HUDEP-2 (cell line): ENCODE data around the gene SSH2.

ENCODE experiments used
- DNase-seq, 76 experiments: peaks; one replicate each; lab custom pipeline; 2025; ENCODE audit not compliant: unreplicated experiment in 76 of 76; lab: John Stamatoyannopoulos, UW

Gene SSH2

DNA sequence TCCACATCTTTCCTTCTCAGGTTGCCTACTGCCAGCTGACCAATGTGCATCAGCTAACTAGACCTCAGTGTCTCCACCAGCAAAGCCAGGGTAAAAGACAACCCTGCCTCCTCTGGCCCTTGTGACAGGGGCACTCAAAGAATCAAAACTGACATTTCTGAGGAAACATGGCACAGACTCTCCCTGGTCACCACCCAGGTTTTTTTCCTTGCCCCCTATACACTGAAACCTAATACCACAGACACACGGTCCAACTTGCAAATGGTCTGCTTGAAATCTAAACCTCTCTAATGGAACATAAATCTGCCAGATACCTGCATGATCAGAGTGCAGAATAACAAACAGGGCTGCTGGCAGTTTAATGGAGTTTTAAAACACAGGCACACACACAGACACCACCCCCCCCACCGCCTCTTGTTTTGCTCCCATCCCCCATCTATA is 287.8 kb downstream of the SSH2 start:
- no peak for DNase-seq

DNA sequence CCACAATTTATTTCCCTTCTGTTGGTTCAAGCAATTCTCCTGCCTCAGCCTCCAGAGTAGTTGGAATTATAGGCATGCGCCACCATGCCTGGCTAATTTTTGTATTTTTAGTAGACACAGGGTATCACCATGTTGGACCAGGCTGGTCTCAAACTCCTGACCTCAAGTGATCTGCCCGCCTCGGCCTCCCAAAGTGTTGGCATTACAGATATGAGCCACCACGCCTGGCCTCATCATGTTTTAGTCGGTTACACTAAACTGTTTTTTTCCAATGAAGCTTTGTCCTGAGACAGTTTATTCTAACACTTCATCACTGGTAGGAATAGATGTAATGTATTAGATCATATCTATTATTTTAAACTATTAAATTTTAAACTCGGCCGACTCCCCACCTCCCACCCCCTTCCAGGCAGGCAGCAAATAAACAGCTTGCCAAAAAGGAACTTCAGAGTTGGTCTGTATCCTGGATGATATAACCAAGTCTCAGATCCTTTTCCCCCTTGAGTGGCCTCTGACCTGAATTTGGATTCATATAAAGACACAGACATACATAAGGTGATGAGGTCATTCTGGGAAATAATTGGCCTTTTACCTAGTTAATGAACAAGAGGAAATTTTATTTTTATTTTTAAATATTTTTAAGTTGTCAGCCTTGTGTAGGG is 288.9 kb downstream of the SSH2 start:
- DNase-seq, result no peak

DNA sequence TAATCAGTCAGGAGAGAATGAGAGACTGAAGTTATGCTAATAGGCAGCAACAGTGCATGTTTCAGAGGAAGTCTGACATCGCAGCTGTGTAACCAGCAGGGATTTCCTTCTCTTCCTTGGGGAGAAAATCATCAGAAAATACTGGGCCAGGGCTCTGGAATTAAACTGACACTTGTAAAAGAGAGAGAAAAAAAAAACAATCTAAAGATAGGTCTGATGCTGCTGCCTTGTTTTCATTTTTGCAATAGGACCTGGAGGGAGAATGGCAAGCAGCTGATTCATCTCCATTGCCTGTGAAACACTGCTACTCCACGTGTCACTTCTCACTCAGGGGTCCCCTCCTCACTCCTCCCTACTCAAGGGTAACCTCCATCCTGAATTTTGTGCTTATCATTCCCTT is 289.6 kb downstream of the SSH2 start:
- DNase-seq, result no peak

DNA sequence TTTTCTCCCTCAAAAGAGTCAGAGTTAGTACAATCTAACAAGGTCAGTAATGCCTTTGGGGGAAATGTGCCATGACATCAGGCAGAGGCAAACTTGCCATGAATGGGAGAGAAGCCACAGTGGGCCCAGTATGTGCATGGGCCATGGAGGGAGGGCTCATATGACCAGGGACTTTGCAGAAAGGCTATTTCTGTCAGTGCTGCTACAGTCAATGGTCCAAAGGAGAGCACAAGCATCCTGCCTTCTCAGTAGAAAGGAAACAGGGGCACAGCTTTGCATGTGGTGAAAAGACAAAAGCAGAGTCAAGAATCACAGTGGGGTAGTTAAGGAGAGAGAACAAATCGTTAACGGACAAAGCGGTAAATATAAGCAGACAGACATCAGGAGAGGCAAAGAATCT is 296.1 kb downstream of the SSH2 start:
- DNase-seq, result no peak

DNA sequence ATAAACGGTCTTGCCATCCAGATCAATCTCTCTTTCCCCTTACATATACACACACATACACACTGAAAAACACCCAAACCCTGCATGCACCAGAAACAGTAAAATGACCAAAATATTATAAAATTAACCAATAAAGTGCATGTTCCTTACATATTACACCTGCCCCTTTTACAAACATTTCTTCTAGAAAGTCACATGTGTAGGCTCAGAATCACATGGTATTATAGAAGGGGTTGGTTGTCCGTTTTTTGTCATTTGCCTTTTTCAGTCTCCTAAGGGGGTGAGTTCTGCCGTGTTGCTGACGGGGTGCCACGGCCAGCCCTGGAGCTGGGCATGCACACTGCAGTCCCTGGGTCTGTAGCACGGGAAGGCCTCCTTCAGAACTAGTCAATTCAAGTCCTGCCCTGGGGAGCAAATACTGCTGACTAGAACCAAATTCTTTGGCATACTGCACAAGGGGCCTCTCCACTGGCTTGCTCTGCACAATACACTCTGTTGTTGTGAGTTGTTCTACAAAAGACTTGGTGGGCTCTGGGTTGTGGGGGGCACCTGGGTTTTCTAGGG is 299.3 kb downstream of the SSH2 start:
- no peak for DNase-seq

DNA sequence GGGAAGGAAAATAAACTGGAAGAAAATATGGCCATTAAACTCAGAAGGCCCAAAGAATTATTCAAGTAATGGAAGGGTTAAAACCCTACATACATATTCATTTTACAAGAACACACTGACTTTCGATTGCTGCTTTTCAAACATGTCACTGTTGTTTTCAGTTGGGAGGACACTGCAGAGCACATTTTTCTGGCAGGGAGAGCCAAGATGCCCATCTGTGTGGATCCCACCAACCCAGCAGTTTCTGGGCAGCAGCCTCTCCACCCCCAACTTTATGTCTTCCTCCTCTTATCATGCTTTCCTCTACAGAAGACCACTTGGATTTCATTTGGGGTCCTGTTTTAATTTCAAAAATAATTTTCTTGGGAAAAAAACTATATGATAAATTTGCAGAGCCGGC is 300.2 kb downstream of the SSH2 start:
- DNase-seq, result no peak

DNA sequence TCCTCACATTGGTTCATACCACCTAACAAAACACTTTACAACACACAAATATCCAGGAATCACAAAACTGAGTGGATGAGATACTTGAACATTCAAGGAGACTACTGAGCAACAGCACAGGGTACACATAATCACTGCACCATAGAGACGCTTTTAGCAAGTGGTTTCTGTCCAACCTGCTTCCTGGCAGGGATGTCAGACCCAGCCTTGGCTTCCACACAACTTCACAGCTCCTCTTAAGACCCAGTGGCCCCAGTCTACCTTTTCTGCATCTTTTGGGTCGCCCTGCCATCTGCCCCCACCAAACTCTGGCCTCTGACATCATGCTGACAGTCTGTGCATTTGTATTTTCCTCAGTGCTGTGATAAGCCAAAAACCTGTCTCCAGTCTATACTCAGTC is 301.4 kb downstream of the SSH2 start:
- DNase-seq, result no peak

DNA sequence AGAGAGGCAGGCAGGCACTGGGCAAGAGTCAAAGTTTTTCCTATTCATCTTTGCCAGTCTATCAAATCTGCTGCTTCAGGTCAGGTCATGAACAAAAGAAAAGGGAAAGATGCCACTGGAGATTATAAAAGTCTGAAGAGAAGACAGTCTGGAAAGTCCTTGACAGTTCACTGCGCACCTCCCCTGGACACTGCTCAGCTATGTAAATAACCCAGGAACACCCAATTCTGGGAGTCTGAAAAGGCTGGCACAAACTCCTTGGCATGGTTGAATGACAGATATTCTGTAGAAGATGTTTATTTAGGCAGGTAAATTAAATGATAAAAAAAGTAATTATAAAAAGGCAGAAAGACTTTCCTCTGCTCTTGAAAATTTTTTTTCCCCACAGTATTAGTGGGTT is 302.1 kb downstream of the SSH2 start:
- DNase-seq, result no peak

DNA sequence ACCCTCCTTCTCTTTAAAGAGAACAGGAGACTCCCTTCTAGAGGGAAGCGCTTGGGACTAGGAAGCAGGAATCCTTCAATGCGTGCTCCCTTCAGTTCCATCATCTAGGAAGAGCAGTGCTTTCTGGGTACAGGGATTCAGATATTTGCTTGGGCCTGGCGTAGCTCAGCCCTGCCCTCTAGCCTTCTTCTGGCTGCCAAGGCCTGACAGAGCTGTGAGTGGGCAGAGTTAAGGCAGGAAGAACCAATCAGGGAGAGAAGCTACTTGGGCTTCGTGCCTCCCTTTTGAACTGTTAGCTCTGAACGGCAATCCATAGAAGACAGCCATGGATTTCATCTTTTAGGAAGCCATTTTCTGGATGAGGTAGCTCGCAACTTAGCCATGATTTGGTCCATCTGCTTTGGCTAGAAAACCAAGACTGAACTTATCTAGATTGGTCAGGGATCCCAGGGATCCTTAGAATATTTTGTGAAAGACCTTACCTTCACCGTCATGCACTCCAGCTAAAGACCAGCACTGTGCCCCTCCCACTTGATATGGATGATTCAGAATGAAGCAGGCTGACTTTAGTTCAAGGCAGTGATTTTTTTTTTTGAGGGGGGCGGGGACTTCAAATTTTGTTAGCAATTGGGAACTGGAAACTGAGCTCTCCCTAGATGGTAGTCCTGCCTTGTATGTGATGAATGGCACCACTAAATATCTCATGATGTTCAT is 304.8 kb downstream of the SSH2 start:
- DNase-seq, result peak in 8 of 76 experiments; percentile 10 to 25 (median 18)

DNA sequence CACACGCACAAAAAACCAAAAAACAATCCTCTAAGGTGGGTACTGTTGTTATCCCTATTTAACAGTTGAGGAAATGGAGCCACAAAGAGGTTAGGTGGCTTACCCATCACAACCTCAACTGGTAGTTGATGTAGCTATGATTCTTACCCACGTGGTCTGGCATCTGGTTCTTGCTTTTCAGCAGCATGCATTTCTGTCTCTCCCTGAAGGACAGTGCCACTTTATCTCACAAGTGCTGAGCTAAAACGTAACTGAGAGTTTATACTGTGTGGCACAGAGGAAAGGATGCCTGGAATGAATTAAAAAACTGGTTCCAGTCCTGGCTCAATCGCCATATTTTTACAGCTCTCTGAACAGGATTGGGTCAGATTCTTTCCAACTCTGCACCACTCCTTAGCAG is 305.4 kb downstream of the SSH2 start:
- DNase-seq, result no peak

DNA sequence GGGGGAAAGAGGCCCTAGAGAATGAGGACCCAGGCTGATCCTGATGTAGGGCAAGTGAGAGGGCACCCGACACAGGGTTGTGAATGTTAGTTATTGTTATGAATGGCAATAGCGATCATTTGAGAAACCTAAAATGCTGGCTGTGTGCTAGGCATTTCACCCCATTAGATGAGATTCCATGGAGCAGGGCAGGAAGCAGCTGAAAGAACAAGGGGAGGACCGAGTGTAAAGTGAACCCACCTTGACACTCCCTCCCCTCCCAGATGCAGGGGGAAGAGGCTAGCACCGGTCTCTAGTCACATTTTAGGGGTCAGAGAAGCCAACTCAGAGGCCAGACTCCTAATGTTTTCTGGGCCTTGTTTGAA is 306.8 kb downstream of the SSH2 start:
- DNase-seq, result no peak

DNA sequence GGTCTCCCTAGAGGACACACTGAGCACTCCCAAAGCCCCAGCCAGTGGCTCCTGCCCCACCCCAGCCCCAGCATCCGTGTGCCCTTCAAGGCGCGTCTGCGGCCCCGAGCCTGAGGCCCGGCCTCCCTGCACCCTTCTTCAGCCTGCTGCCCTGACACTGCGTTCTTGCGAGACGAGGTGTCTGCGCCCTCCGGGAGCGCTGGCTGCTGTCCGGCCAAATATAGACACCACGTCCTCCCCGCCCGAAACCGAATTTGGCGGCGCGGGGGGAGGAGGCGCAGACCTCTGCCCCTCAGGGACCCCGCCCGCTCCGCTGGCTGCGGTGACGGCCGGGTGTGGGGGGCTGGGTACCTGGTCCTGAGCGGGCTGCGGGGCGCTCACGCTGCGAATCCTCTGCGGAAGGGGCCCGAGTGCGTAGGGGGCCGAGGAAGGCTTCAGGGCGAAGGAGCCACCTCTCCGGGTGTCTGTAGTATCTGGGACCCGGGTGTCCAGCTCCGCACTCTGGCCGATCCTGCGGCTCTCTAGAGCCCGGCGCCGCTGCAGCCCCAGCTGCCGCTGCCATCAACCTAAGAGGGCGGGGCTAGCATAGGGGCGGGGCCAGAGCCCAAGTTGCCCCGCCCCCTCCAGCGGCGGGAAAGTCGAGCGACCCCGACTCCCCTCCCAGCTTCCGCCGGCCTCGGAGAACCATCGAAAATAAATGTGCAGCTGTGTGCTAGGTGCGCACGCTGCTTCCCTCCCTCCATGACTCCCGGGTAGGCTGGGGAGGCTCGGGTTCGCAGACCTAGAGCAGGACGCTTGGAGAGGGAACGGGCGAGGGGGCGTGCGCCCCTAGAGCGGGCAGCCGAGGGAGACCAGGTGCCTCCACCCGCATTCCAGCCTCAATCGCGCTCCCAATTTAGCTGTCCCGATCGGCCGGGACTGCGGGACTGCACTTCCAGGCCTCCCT is 307.4 kb downstream of the SSH2 start, which contains the start of gene CORO6:
Gene CORO6, minus strand, starts transcription at position 576 of the 946 bp plus-strand sequence. CDS start 1,491 bp downstream, outside the sequence.
- DNase-seq, result peak in 36 of 76 experiments; percentile 2 to 54 (median 27)

DNA sequence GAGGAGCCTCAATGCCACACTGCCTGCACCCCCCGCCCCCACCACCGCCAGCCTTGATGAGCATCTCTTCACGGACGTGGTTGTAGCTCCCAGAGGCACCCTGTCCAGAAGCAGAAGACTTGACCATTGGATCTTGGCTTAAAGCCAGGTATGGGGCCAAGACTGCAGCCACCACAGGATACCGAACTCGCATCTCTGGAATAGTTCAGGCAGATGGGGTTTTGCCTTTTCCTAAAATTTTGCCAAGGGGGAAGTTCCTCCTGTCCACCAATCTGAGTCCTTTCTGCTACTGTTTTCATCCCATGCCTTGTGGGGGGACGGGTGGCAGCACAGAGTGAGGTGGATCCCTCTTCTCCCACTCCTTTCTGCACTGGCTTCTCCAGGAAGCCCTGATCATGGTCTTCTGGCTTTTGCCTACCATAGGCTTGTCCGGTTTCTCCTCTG is 308.3 kb downstream of the SSH2 start:
- no peak for DNase-seq

DNA sequence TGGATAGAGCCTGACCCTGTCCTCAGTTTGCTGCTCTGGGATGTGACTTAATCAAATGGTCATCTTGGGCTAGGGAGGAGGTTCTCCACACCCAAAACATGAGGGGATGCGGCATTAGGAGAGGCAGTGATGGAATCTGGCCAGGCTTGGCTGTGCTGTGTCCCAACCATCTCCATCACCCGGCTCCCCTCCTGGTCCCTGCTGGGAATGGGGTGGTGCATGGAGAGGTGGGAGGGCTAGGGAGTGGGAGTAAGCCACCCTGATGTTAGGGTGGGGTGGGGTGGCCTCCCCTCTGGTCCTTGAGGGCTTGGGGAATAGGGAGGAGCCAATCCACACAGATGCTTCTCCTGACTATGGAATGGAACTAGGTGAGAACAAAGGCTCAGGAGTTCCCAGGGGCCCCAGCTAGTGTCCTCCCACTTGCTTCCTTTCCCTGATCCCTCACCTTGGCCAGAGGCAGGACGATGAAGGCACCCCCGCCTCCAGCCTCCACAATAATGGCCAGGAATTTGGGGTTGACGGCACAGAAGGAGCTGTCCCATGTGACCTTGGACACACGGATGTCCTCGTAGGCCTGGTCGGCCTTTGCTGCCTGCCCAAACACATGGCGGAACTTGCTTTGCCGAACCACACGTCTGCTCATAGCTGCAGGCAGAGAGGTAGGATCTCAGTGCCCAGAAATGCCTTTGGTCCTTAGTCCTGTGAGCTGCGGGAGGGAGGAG is 309.1 kb downstream of the SSH2 start:
- no peak for DNase-seq

DNA sequence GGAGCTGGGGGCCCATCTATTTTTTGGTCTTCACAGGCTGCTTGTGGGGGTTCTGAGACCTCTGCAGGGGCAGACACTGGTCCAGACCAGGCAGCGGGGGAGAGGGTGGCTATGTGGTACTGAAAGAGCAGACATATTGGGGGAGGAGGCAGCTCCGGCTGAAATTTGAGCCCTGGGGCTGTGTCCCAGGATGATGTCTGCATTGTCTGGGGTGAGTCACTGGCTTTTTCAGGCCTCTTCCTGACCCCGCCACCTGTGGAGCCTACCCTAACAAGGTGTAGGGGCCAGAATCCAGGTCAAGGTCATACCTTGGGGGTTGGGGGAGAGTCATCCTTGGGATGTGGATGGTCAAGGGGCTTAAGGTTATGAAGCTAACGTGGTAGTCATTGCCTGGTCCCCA is 309.8 kb downstream of the SSH2 start:
- DNase-seq, result no peak

DNA sequence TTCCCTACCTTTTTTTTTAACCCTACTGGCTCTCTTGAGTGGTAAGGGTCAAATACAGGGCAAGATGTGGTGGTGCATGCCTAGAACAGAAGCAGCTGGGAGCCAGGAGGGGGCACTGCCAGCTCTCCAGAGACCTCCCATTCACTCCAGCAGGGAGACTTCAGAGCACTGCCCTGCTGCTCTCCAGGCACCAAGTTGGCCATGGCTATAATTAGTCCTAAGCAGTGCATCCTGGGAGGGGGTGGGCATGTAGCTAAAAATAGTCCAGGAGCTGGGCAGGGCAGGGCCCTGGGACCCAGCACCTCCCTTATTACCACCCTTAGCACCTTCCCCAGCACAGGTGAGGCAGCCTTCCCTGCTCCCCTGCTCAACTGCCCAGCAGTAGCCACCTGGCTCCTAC is 310.8 kb downstream of the SSH2 start:
- peak in 21 of 76 experiments; percentile 4 to 44 (median 21) for DNase-seq

DNA sequence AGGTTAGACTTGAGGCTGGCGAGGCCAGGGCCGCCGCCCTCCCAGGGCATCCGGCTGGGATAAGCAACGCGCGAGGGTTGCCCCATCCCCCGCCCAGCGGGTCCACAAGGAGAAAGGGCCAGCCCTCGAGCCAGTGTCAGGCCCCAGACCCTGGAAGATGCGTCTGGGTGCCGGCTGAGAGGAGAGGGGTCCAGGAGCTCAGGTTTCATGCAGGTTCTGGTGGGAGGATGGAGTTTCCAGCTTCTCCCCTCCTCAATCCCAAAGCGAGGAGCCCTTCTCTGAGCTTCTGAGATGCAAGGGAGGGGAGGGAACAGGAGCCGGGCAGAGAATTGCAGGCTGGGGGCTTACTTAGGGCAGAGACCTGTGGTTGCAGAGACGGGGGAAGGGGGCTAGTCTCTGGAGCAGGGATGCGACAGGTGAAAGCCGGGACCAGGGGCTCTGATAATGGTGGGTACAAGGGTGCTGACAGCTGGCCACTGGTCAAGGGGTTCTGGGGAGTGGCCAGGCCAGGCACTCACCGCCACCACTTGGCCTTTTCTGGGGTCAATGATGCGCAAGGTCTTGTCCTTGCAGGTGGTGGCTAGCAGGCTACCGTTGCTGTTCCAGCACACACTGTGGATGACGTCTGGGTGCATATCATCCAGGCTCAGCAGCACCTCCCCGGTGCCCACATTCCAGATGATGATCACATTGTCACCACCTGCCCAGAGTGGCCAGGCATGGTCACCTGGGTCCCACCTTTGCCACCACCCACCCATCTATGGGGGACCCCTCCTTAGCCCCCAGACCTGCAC is 311.6 kb downstream of the SSH2 start:
- no peak for DNase-seq

DNA sequence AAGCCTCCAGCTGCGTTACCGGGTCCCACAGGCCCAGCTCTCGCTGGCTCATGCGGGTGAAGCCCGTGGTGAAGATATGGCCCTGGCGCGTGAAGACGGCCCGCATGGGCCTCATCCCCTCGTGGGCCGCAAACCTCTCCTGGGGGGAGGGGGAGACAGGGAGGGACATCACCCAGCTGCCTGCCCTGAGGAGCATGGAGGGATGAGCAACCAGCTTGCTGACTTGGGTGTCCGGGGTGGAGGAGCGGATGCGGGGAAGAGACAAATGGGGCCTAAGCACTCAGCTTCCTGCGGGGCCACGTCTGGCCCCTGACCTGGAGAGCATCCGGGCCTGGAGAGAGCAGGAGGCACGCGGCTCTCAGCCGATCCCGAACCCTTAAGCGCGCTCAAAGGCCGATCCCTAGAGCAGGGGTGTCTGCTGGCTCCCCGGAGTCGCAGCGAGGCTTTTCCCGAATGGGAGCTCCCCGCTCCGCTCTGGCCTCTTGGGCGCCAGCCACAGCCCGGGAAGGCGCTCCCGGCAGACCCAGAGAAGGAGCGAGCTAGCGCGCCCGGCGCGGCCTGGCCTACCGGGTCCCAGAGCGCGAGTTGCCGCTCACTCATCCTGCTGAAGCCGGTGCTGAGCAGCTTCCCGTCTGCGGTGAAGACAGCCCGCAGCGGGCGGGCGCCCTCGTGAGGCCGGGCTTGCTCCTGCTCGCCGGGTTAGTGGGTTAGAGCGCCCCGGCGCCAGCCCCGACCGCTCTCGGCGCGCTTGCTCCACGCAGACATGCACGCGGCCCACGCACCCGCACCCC is 312.4 kb downstream of the SSH2 start:
- peak in 69 of 76 experiments; percentile 14 to 82 (median 61) for DNase-seq

DNA sequence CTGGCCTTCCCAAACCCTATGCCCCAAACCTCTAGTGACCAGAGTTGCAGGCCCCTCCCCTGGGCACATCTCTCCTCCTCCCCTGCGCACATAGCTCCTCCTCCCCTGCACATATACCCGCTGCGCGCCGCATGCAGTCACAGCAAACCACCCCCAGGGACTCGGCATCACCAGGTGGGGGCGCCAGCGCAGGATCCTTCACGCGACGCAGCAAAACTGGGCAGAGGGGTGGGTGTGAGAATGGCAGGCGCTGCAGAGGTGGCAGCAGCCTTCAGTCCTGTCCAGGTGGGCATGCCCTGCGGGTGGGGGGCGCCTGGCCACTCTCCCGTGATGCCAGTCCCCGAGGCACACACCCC is 312.9 kb downstream of the SSH2 start:
- peak in 74 of 76 experiments; percentile 34 to 92 (median 79) for DNase-seq
